OCI-LY7 (cell line): ENCODE measurements around the gene TMEM135. TPM values are rescaled to one million over a fixed set of nuclear protein-coding genes. Genes with fewer than 3 reads are reported as not detected.

Experiments
- BruUV-seq: library from RNA; stranded (reverse); fragments of 400-500 nt; replicated peaks from 2 replicates; lab custom pipeline; 2021; lab: Mats Ljungman, UMichigan
- CTCF ChIA-PET: fragments of 300-600 bp; sonication (Branson Sonifier 250); formaldehyde crosslinking; loops from one replicate; lab custom pipeline; 2022; ENCODE audit warnings: antibody characterized with exemption; ENCODE audit not compliant: unreplicated experiment; lab: Charles Lee
- POLR2A ChIA-PET: fragments of 300-600 bp; sonication (Branson Sonifier 250); formaldehyde crosslinking; loops from one replicate; lab custom pipeline; 2022; ENCODE audit warnings: antibody characterized with exemption; lab: Charles Lee
- DNase-seq: peaks from one replicate; pipeline ENCODE4 v3.0.0-alpha.2; 2015; ENCODE audit warnings: low spot score
- H2AFZ ChIP-seq: fragments of 200-600 bp; sonication (generic), shearing (Covaris generic); 2 replicates; pipeline ENCODE4 v1.6.1; 2014; ENCODE audit warnings: mild to moderate bottlenecking, antibody characterized with exemption, low read length, moderate library complexity
- H3K27ac ChIP-seq: fragments of 200-600 bp; sonication (generic); 2 replicates; pipeline ENCODE4 v1.5.1; 2014; ENCODE audit warnings: mixed run types, low read depth, mild to moderate bottlenecking, moderate library complexity, low read length, inconsistent platforms; ENCODE audit not compliant: poor library complexity, severe bottlenecking
- H3K36me3 ChIP-seq: fragments of 200-600 bp; sonication (generic); 2 replicates; pipeline ENCODE4 v1.6.1; 2014; ENCODE audit warnings: mild to moderate bottlenecking, antibody characterized with exemption, low read length, moderate library complexity, mixed read lengths; ENCODE audit not compliant: insufficient read depth
- H3K4me1 ChIP-seq: fragments of 200-600 bp; sonication (generic); 2 replicates; pipeline ENCODE4 v1.5.1; 2014; ENCODE audit warnings: mild to moderate bottlenecking, low read length; ENCODE audit not compliant: insufficient read depth, poor library complexity, severe bottlenecking
- H3K4me2 ChIP-seq: fragments of 200-600 bp; sonication (generic); 2 replicates; pipeline ENCODE4 v1.6.1; 2014; ENCODE audit warnings: mild to moderate bottlenecking, low read length
- H3K4me3 ChIP-seq: fragments of 200-600 bp; sonication (generic); 2 replicates; pipeline ENCODE4 v1.5.1; 2014; ENCODE audit warnings: mild to moderate bottlenecking, low read depth, low read length; ENCODE audit not compliant: poor library complexity, severe bottlenecking
- H3K79me2 ChIP-seq: fragments of 200-600 bp; sonication (generic); 2 replicates; pipeline ENCODE4 v1.6.1; 2016; ENCODE audit warnings: low read depth, mild to moderate bottlenecking, low read length, moderate library complexity, mixed read lengths; ENCODE audit not compliant: insufficient read depth
- H3K9me2 ChIP-seq: fragments of 200-600 bp; sonication (generic); 2 replicates; pipeline ENCODE4 v1.6.1; 2016; ENCODE audit warnings: mild to moderate bottlenecking, low read length, mixed read lengths; ENCODE audit not compliant: insufficient read depth
- H3K9me3 ChIP-seq: fragments of 200-600 bp; sonication (generic); 2 replicates; pipeline ENCODE4 v1.6.1; 2014; ENCODE audit warnings: mild to moderate bottlenecking, mixed run types, low read length, mixed read lengths
- H4K20me1 ChIP-seq: fragments of 200-600 bp; sonication (generic); 2 replicates; pipeline ENCODE4 v1.6.1; 2014; ENCODE audit warnings: mild to moderate bottlenecking, antibody characterized with exemption, low read length, moderate library complexity, mixed read lengths; ENCODE audit not compliant: insufficient read depth
- EZH2phosphoT487 ChIP-seq: fragments of 200-600 bp; sonication (generic); IDR thresholded peaks from 2 replicates; pipeline ENCODE4 v1.6.1; 2018; ENCODE audit warnings: low read depth, borderline replicate concordance, mild to moderate bottlenecking, mixed run types, antibody characterized with exemption, low read length, moderate library complexity, mixed read lengths
- intact Hi-C: fragments of 100-400 bp; cut with micrococcal nuclease; formaldehyde crosslinking; loops from one replicate; pipeline ENCODE4 v1.10.0; 2022; ENCODE audit not compliant: unreplicated experiment
- total RNA-seq, 2 experiments: library from RNA; depleted of rRNA in 1 of 2; stranded (reverse); fragments of >200 nt in 1 of 2; shearing (Covaris generic) in 1 of 2; gene quantifications; 2 replicates each; pipeline ENCODE4 v1.2.3, GENCODE V29; 2014 to 2022
- TF ChIP-seq, protein P1 (sequence below): fragments of 200-600 bp; sonication (generic); conservative IDR thresholded peaks from 2 replicates; pipeline ENCODE4 v1.5.1; 2014; ENCODE audit warnings: mild to moderate bottlenecking, antibody characterized with exemption, low read length, moderate library complexity, mixed read lengths

The TMEM135 gene
- total RNA-seq, 2 experiments from 2014 or later = 14.5 to 56.4 TPM

DNA sequence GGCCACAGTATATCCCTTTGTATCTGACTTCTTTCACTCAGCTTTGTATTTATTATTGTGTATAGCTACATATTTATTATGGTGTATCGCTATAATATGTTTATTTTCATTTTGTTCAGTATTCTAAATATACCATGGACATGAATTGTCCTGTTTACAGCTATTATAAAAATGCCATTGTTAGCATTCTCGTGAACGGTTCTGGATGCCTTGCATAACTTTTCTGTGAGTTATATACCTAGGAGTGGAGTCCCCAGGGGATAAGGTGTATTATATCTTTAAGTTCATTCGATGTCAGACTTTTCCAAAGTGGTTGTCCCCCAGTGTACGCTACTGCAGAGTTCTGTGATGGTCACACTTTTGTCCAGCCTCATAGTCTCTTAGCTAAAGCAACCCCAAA is 301.7 kb downstream of the TMEM135 start:
- Histone ChIP-seq H3K4me2 (no peak overlapping the region), H3K9me3 (peaks cover 14% of the 10 kb centered on the region; the same call in 1 of the 2 replicates), H4K20me1 (no peaks in the 10 kb centered on the region), H3K9me2 (no peaks in the 10 kb centered on the region), H3K79me2 (no peaks in the 10 kb centered on the region), H3K27ac (no peak overlapping the region), H2AFZ (no peak overlapping the region), H3K4me3 (no peak overlapping the region), H3K4me1 (no peaks in the 10 kb centered on the region), H3K36me3 (no peaks in the 10 kb centered on the region)
- DNase-seq = no peak
- TF ChIP-seq EZH2phosphoT487 = no peak
- TF ChIP-seq, protein P1, sequence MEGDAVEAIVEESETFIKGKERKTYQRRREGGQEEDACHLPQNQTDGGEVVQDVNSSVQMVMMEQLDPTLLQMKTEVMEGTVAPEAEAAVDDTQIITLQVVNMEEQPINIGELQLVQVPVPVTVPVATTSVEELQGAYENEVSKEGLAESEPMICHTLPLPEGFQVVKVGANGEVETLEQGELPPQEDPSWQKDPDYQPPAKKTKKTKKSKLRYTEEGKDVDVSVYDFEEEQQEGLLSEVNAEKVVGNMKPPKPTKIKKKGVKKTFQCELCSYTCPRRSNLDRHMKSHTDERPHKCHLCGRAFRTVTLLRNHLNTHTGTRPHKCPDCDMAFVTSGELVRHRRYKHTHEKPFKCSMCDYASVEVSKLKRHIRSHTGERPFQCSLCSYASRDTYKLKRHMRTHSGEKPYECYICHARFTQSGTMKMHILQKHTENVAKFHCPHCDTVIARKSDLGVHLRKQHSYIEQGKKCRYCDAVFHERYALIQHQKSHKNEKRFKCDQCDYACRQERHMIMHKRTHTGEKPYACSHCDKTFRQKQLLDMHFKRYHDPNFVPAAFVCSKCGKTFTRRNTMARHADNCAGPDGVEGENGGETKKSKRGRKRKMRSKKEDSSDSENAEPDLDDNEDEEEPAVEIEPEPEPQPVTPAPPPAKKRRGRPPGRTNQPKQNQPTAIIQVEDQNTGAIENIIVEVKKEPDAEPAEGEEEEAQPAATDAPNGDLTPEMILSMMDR = no peak
- ChIA-PET POLR2A (interaction anchor here (0.6 to 0.9 kb wide), 2 partner anchors 16 to 45 kb away, joined by 3 read pairs; no protein-coding TSS in a partner anchor), CTCF (no interaction called here)
- intact Hi-C loops = no loop called here
- BruUV-seq = no TSS peak

GRCh38 chr11:87347441-87347840 is 309.7 kb downstream of the TMEM135 start:
- POLR2A ChIA-PET = no interaction called here
- BruUV-seq = no TSS peak
- H3K36me3 ChIP-seq = no peaks in the 10 kb centered on the region

DNA sequence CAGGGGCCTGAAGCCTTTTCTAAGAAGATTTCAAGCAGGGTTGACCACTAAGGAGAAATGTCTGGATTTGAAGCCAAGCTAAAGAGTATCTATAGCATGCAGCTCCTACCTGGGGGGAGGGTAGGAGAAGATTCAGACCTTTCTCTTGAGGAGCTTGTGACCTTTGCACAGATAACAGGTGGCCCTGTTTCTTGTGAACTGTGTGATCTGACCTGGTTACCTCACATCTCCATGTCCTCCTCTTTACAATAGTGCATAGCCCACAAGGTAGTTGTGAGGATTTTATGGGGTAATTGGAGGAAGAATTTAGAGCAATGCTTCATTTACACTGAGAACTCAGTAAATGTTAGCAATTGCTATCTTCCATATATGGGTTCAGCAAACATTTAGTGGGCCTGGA is 310.1 kb downstream of the TMEM135 start:
- H3K4me2 ChIP-seq = no peak overlapping the region
- no peaks in the 10 kb centered on the region for H4K20me1 ChIP-seq
- H3K9me2 ChIP-seq = no peaks in the 10 kb centered on the region
- ChIA-PET POLR2A (no interaction called here), CTCF (no interaction called here)
- H3K79me2 ChIP-seq = no peaks in the 10 kb centered on the region
- intact Hi-C loops = no loop called here
- H2AFZ ChIP-seq = no peak overlapping the region; the same call in 1 of the 2 replicates
- no TSS peak for BruUV-seq
- no peaks in the 10 kb centered on the region for H3K9me3 ChIP-seq
- H3K27ac ChIP-seq = no peak overlapping the region
- TF ChIP-seq, protein P1 = no peak
- no peak for TF ChIP-seq EZH2phosphoT487
- no peak overlapping the region for H3K4me3 ChIP-seq
- H3K36me3 ChIP-seq = no peaks in the 10 kb centered on the region
- H3K4me1 ChIP-seq = peaks cover 27% of the 10 kb centered on the region
- DNase-seq = no peak

More at GRCh38 chr11:87347441-87347840, 309.7 kb downstream of the TMEM135 start:
- Histone ChIP-seq H3K9me2 (no peaks in the 10 kb centered on the region), H3K27ac (no peak overlapping the region), H2AFZ (no peak overlapping the region; the same call in 1 of the 2 replicates), H4K20me1 (no peaks in the 10 kb centered on the region), H3K4me1 (peaks cover 23% of the 10 kb centered on the region), H3K9me3 (no peaks in the 10 kb centered on the region), H3K79me2 (no peaks in the 10 kb centered on the region), H3K4me3 (no peak overlapping the region), H3K4me2 (no peak overlapping the region)
- intact Hi-C loops = no loop called here
- CTCF ChIA-PET = no interaction called here
- TF ChIP-seq, protein P1 = no peak
- no peak for TF ChIP-seq EZH2phosphoT487
- no peak for DNase-seq
